ENCODE measurements around the gene LCN15.

The LCN15 gene

GRCh38 chr9:136739509-136739908, 24.8 kb downstream of the LCN15 start:
- Histone ChIP-seq H3K9ac (ENCODE audit: low read length) (no peak overlapping the region), H3K36me3 (replicated peaks; ENCODE audit: low read depth, low read length) (no peaks in the 10 kb centered on the region), H3K27me3 (ENCODE audit: low read depth, low read length) (peaks cover 19% of the 10 kb centered on the region), H3K4me2 (ENCODE audit: low read length) (no peak overlapping the region), H3K27ac (ENCODE audit: low read length) (no peak overlapping the region), H3K4me1 (ENCODE audit: low read length) (no peaks in the 10 kb centered on the region), H3K4me3 (ENCODE audit: low read length) (no peak overlapping the region), H3K9me3 (ENCODE audit: insufficient read depth, low read length) (no peaks in the 10 kb centered on the region), H4K20me1 (ENCODE audit: insufficient read depth, low read length) (no peaks in the 10 kb centered on the region), H2AFZ (ENCODE audit: low read depth, low read length) (no peak overlapping the region), H3K79me2 (ENCODE audit: low read length) (no peaks in the 10 kb centered on the region)
- TF ChIP-seq EZH2phosphoT487 (IDR thresholded peaks at IDR 0.05; ENCODE audit: low read depth) (no peak), CTCF (IDR thresholded peaks at IDR 0.05; ENCODE audit: low read depth, low read length) (no peak)

- no peaks in the 10 kb centered on the region for H3K9me3 ChIP-seq (ENCODE audit: insufficient read depth, low read length)
- no peaks in the 10 kb centered on the region for H3K79me2 ChIP-seq (ENCODE audit: low read length)
- no peaks in the 10 kb centered on the region for H3K4me1 ChIP-seq (ENCODE audit: low read length)
- no peak overlapping the region for H3K27ac ChIP-seq (ENCODE audit: low read length)
- H2AFZ ChIP-seq (ENCODE audit: low read depth, low read length), result no peak overlapping the region
- H4K20me1 ChIP-seq (ENCODE audit: insufficient read depth, low read length), result no peaks in the 10 kb centered on the region
- no peak overlapping the region for H3K4me3 ChIP-seq (ENCODE audit: low read length)
- H3K27me3 ChIP-seq (ENCODE audit: low read depth, low read length), result peaks cover 19% of the 10 kb centered on the region
- no peak for TF ChIP-seq EZH2phosphoT487 (IDR thresholded peaks at IDR 0.05; ENCODE audit: low read depth)
- no peak for TF ChIP-seq CTCF (IDR thresholded peaks at IDR 0.05; ENCODE audit: low read depth, low read length)
- H3K4me2 ChIP-seq (ENCODE audit: low read length), result no peak overlapping the region
- H3K9ac ChIP-seq (ENCODE audit: low read length), result no peak overlapping the region
- H3K36me3 ChIP-seq (replicated peaks; ENCODE audit: low read depth, low read length), result no peaks in the 10 kb centered on the region
Observed at GRCh38 chr9:136738960-136739359, 25.4 kb downstream of the LCN15 start.

GRCh38 chr9:136735812-136736480, 28.4 kb downstream of the LCN15 start:
- H3K36me3 ChIP-seq (replicated peaks; ENCODE audit: low read depth, low read length), result no peaks in the 10 kb centered on the region
- H4K20me1 ChIP-seq (ENCODE audit: insufficient read depth, low read length), result no peaks in the 10 kb centered on the region
- no peak overlapping the region for H2AFZ ChIP-seq (ENCODE audit: low read depth, low read length)
- TF ChIP-seq EZH2phosphoT487 (IDR thresholded peaks at IDR 0.05; ENCODE audit: low read depth) (no peak), CTCF (IDR thresholded peaks at IDR 0.05; ENCODE audit: low read depth, low read length) (no peak)
- H3K79me2 ChIP-seq (ENCODE audit: low read length), result no peaks in the 10 kb centered on the region
- H3K27me3 ChIP-seq (ENCODE audit: low read depth, low read length), result no peaks in the 10 kb centered on the region
- H3K9me3 ChIP-seq (ENCODE audit: insufficient read depth, low read length), result no peaks in the 10 kb centered on the region
- H3K27ac ChIP-seq (ENCODE audit: low read length), result no peak overlapping the region
- H3K4me2 ChIP-seq (ENCODE audit: low read length), result no peak overlapping the region
- H3K9ac ChIP-seq (ENCODE audit: low read length), result no peak overlapping the region
- no peak overlapping the region for H3K4me3 ChIP-seq (ENCODE audit: low read length)
- no peaks in the 10 kb centered on the region for H3K4me1 ChIP-seq (ENCODE audit: low read length)

GRCh38 chr9:136734837-136735496, 29.4 kb downstream of the LCN15 start:
- TF ChIP-seq EZH2phosphoT487 (IDR thresholded peaks at IDR 0.05; ENCODE audit: low read depth), result no peak
- no peak for TF ChIP-seq CTCF (IDR thresholded peaks at IDR 0.05; ENCODE audit: low read depth, low read length)
- Histone ChIP-seq H3K27me3 (ENCODE audit: low read depth, low read length) (no peaks in the 10 kb centered on the region), H3K4me2 (ENCODE audit: low read length) (no peak overlapping the region), H2AFZ (ENCODE audit: low read depth, low read length) (no peak overlapping the region), H4K20me1 (ENCODE audit: insufficient read depth, low read length) (0 out of 2 replicates have a peak, but pooled peaks cover 3% of the 10 kb centered on the region), H3K9ac (ENCODE audit: low read length) (no peak overlapping the region), H3K27ac (ENCODE audit: low read length) (no peak overlapping the region), H3K4me3 (ENCODE audit: low read length) (no peak overlapping the region), H3K4me1 (ENCODE audit: low read length) (no peaks in the 10 kb centered on the region), H3K9me3 (ENCODE audit: insufficient read depth, low read length) (no peaks in the 10 kb centered on the region), H3K79me2 (ENCODE audit: low read length) (peaks cover 10% of the 10 kb centered on the region), H3K36me3 (replicated peaks; ENCODE audit: low read depth, low read length) (no peaks in the 10 kb centered on the region)

Measured in OCI-LY3 (cell line).